K562 (cell line): ENCODE results near the gene RPLP2. TPM values are rescaled to one million over a fixed set of nuclear protein-coding genes. Genes with fewer than 3 reads are reported as not detected.

Experiments used
- ATF7 ChIP-seq: fragments of 450-650 bp; IDR thresholded peaks from 2 replicates; pipeline ENCODE4 v1.7.1; 2014; ENCODE audit warnings: mild to moderate bottlenecking, moderate library complexity
- FOSL1 ChIP-seq: fragments of 200-800 bp; sonication (Bioruptor generic); conservative IDR thresholded peaks from 2 replicates; pipeline ENCODE4 v1.6.1; 2016; ENCODE audit warnings: missing genetic modification characterization, missing compliant biosample characterization
- HNRNPK ChIP-seq: fragments of 200-400 bp; formaldehyde crosslinking; IDR thresholded peaks from one replicate; pipeline ENCODE4 v1.6.1; 2018; ENCODE audit warnings: mild to moderate bottlenecking, low read depth, low read length; ENCODE audit not compliant: poor library complexity, severe bottlenecking
- PHB2 ChIP-seq: fragments of 450-650 bp; IDR thresholded peaks from 2 replicates; pipeline ENCODE4 v1.6.1; 2017; ENCODE audit warnings: low read depth
- POLR2H ChIP-seq: IDR thresholded peaks from 2 replicates; pipeline ENCODE4 v1.6.1; 2016; ENCODE audit warnings: missing genetic modification characterization, low read depth, mild to moderate bottlenecking, control low read depth, missing compliant biosample characterization, moderate library complexity
- PRMT5 ChIP-seq: sonication (generic); formaldehyde crosslinking; IDR thresholded peaks from 2 replicates; pipeline ENCODE4 v1.5.0; 2020; ENCODE audit warnings: missing genetic modification reagents
- ZBTB11 ChIP-seq, 3 experiments: fragments of 200-800 bp in 1 of 3; fragments of 250-450 bp in 1 of 3; fragments of 450-650 bp in 1 of 3; sonication (Bioruptor Pico) in 1 of 3; sonication (Bioruptor generic) in 1 of 3; formaldehyde crosslinking in 1 of 3; IDR thresholded peaks; 2 replicates each; pipeline versions ENCODE4 v1.6.1 to v1.8.0; 2016 to 2022; ENCODE audit warnings: mild to moderate bottlenecking in 2 of 3, missing genetic modification characterization in 2 of 3, missing compliant biosample characterization in 1 of 3, moderate library complexity in 1 of 3
- ZNF347 ChIP-seq: fragments of 450-650 bp; formaldehyde crosslinking; IDR thresholded peaks from 2 replicates; pipeline ENCODE4 v1.4.0; 2020; ENCODE audit warnings: low read depth, mild to moderate bottlenecking, moderate library complexity
- ZNF609 ChIP-seq: sonication (generic); formaldehyde crosslinking; IDR thresholded peaks from 2 replicates; pipeline ENCODE4 v1.8.1; 2023; ENCODE audit warnings: missing genetic modification reagents, mild to moderate bottlenecking, borderline replicate concordance
- polyA plus RNA-seq, 8 experiments: library from polyadenylated mRNA; depleted of rRNA in 4 of 8; stranded (reverse) in 5 of 8; unstranded in 3 of 8; fragments of >200 nt; fragmentation: Nextera tagmentation in 2 of 8; fragmentation: Illumina TruSeq in 1 of 8; extraction: Ambion mirVana in 2 of 8; extraction: Trizol in 1 of 8; gene quantifications; 2 replicates each; pipeline versions ENCODE4 v1.2.1 to v1.2.3, GENCODE V29; 2011 to 2014; ENCODE audit warnings: inconsistent platforms in 1 of 8, missing spikeins in 1 of 8
- total RNA-seq, 7 experiments: library from RNA; depleted of rRNA in 6 of 7; stranded (reverse); fragments of >200 nt in 6 of 7; fragmentation: Illumina TruSeq in 2 of 7; extraction: Trizol in 2 of 7; gene quantifications; 2 replicates each; pipeline versions ENCODE4 v1.2.1 to v1.2.3, GENCODE V29; 2011 to 2021; ENCODE audit warnings: low replicate concordance in 1 of 7
- TF ChIP-seq, protein P1 (sequence below), 2 experiments: fragments of 450-650 bp; conservative IDR thresholded peaks; 2 replicates each; pipeline ENCODE4 v1.6.1; 2017; ENCODE audit warnings: mild to moderate bottlenecking in 2 of 2, moderate library complexity in 2 of 2
- TF ChIP-seq, protein P2 (sequence below): sonication (generic); formaldehyde crosslinking; IDR thresholded peaks from 2 replicates; pipeline ENCODE4 v1.8.0; 2022; ENCODE audit warnings: mild to moderate bottlenecking, missing genetic modification reagents

Gene RPLP2
- total and polyA plus RNA-seq, 9 of the 15 experiments (the other 6 are each of a cell fraction or from before 2014, with no cell fraction given) = 528 to 3,807 (median 1,633) TPM

- TF ChIP-seq ZBTB11 (CRISPR knock-in tag; IDR thresholded peaks at IDR 0.05) = peak in 1 of 3 experiments; percentile 77; a peak in 2 of 6 replicates
- TF ChIP-seq PHB2 = no peak
- no peak for TF ChIP-seq ZNF609
- TF ChIP-seq, protein P1, sequence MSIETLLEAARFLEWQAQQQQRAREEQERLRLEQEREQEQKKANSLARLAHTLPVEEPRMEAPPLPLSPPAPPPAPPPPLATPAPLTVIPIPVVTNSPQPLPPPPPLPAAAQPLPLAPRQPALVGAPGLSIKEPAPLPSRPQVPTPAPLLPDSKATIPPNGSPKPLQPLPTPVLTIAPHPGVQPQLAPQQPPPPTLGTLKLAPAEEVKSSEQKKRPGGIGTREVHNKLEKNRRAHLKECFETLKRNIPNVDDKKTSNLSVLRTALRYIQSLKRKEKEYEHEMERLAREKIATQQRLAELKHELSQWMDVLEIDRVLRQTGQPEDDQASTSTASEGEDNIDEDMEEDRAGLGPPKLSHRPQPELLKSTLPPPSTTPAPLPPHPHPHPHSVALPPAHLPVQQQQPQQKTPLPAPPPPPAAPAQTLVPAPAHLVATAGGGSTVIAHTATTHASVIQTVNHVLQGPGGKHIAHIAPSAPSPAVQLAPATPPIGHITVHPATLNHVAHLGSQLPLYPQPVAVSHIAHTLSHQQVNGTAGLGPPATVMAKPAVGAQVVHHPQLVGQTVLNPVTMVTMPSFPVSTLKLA (conservative IDR thresholded peaks at IDR 0.05) = peak in 1 of 2 experiments; percentile 55; a peak in 3 of 4 replicates
- peak; percentile 95 for TF ChIP-seq ATF7
- TF ChIP-seq, protein P2, sequence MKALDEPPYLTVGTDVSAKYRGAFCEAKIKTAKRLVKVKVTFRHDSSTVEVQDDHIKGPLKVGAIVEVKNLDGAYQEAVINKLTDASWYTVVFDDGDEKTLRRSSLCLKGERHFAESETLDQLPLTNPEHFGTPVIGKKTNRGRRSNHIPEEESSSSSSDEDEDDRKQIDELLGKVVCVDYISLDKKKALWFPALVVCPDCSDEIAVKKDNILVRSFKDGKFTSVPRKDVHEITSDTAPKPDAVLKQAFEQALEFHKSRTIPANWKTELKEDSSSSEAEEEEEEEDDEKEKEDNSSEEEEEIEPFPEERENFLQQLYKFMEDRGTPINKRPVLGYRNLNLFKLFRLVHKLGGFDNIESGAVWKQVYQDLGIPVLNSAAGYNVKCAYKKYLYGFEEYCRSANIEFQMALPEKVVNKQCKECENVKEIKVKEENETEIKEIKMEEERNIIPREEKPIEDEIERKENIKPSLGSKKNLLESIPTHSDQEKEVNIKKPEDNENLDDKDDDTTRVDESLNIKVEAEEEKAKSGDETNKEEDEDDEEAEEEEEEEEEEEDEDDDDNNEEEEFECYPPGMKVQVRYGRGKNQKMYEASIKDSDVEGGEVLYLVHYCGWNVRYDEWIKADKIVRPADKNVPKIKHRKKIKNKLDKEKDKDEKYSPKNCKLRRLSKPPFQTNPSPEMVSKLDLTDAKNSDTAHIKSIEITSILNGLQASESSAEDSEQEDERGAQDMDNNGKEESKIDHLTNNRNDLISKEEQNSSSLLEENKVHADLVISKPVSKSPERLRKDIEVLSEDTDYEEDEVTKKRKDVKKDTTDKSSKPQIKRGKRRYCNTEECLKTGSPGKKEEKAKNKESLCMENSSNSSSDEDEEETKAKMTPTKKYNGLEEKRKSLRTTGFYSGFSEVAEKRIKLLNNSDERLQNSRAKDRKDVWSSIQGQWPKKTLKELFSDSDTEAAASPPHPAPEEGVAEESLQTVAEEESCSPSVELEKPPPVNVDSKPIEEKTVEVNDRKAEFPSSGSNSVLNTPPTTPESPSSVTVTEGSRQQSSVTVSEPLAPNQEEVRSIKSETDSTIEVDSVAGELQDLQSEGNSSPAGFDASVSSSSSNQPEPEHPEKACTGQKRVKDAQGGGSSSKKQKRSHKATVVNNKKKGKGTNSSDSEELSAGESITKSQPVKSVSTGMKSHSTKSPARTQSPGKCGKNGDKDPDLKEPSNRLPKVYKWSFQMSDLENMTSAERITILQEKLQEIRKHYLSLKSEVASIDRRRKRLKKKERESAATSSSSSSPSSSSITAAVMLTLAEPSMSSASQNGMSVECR (CRISPR knock-in tag) = peak; percentile 38; the same call in 1 of the 2 replicates
- no peak for TF ChIP-seq ZNF347 (CRISPR knock-in tag)
- TF ChIP-seq HNRNPK = peak; percentile 65
- no peak for TF ChIP-seq FOSL1 (tag)
- no peak for TF ChIP-seq POLR2H (tag)
- no peak for TF ChIP-seq PRMT5 (CRISPR knock-in tag)
These were observed 23.5 kb downstream of the RPLP2 start (continued) for GRCh38 chr11:833114-833791.
